Tibial nerve (tissue), 4 donors: ENCODE data around the gene TRIM3. TPM values are rescaled to one million over a fixed set of nuclear protein-coding genes. Genes with fewer than 3 reads are reported as not detected.

ENCODE experiments used
- DNase-seq, 2 donors: peaks; one replicate each; pipeline ENCODE4 v3.0.0-alpha.2; 2019; ENCODE audit warnings: low spot score in 2 of 2
- H3K27ac ChIP-seq, 4 donors: fragments of 200-600 bp; sonication (generic) in 3 of 4; one replicate each; pipeline ENCODE4 v1.5.1; 2017 to 2019; ENCODE audit warnings: mild to moderate bottlenecking in 1 of 4
- H3K27me3 ChIP-seq, 2 donors: fragments of 200-600 bp; sonication (generic) in 1 of 2; one replicate each; pipeline versions ENCODE4 v1.5.1 to v1.6.0; 2017 to 2019
- H3K36me3 ChIP-seq, 3 donors: fragments of 200-600 bp; sonication (generic); one replicate each; pipeline ENCODE4 v1.5.1; 2018 to 2019
- H3K4me1 ChIP-seq, 4 donors: fragments of 200-600 bp; sonication (generic) in 3 of 4; one replicate each; pipeline ENCODE4 v1.5.1; 2017 to 2019
- H3K4me3 ChIP-seq, 4 donors: fragments of 200-600 bp; sonication (generic) in 3 of 4; one replicate each; pipeline ENCODE4 v1.5.1; 2017 to 2019; ENCODE audit warnings: mild to moderate bottlenecking in 1 of 4, moderate library complexity in 1 of 4
- H3K9me3 ChIP-seq, 4 donors: fragments of 200-600 bp; sonication (generic) in 3 of 4; one replicate each; pipeline ENCODE4 v1.5.1; 2017 to 2019
- CTCF ChIP-seq, 5 experiments: fragments of 200-600 bp in 3 of 5; fragments of 450-650 bp in 2 of 5; sonication (generic) in 3 of 5; IDR thresholded peaks; one replicate each; pipeline ENCODE4 v1.5.1; 2016 to 2019; ENCODE audit warnings: antibody characterized with exemption in 5 of 5, mild to moderate bottlenecking in 3 of 5, moderate library complexity in 2 of 5
- EP300 ChIP-seq, 2 donors: sonication (generic); formaldehyde crosslinking; IDR thresholded peaks; one replicate each; pipeline ENCODE4 v1.6.1; 2017; ENCODE audit warnings: antibody characterized with exemption in 2 of 2, mild to moderate bottlenecking in 1 of 2
- POLR2A ChIP-seq, 2 donors: fragments of 450-650 bp; IDR thresholded peaks; one replicate each; pipeline ENCODE4 v1.6.1; 2017; ENCODE audit warnings: antibody characterized with exemption in 2 of 2, mild to moderate bottlenecking in 2 of 2, moderate library complexity in 2 of 2
- WGBS, 2 donors: methylation state at CpG; one replicate each; pipeline ENCODE4 v1.1.5; 2018; 5-methylcytosine and 5-hydroxymethylcytosine counted together
- total RNA-seq, 4 donors: library from RNA; depleted of rRNA; stranded (reverse); fragments of >200 nt; gene quantifications; one replicate each; pipeline ENCODE4 v1.1.0, GENCODE V29; 2016

TRIM3 gene
- total RNA-seq, 4 donors from 2014 or later: 25.6 to 47.7 (median 31.8) TPM

- Histone ChIP-seq H3K4me3 (peak within 1 kb of the TSS in 2 of 4 donors; percentile 6 to 34), H3K36me3 (peaks cover 0 to 28% (median 0%) of the 10 kb centered on the region in 3 donors), H3K27me3 (no peaks in the 10 kb centered on the region), H3K9me3 (no peaks in the 10 kb centered on the region), H3K27ac (no peak within 1 kb of the TSS), H3K4me1 (peaks cover 0 to 18% (median 0%) of the 10 kb centered on the region in 4 donors)
- DNase-seq: no peak
- TF ChIP-seq EP300 (IDR thresholded peaks at IDR 0.05): no peak
- no peak for TF ChIP-seq CTCF (IDR thresholded peaks at IDR 0.05)
- no peak for TF ChIP-seq POLR2A (IDR thresholded peaks at IDR 0.05)
- 47 to 49% methylated on average over 33 of the region's 33 CpGs for WGBS, 2 donors
Observed at GRCh38 chr11:6497069-6497839, 23.5 kb upstream of the TRIM3 start, which contains the start of gene DNHD1. Gene DNHD1 (plus strand): TSS chr11:6497280. CDS start chr11:6498216, 936 bp downstream.

DNA sequence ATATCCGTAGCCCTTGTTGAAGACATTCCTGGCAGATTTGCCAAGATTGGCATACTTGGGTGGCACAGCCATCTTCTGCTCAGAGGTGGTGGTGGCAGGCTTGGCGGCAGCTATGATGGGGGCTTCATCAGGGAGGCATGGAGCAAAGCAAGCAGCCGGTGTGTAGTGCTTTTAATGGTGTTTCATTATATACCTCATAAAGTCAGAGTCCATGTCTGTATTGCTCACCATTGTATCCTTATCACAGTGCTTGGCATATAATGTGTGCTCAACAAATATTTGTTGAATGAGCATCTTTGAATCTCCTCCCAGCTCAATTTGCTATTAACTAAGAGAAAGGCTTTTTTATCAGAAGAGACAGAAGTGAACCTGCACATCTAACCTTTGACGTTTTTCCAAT is 15.6 kb upstream of the TRIM3 start:
- no peaks in the 10 kb centered on the region for H3K9me3 ChIP-seq
- DNase-seq: no peak
- WGBS, 2 donors: 83 to 84% methylated on average over 4 of the region's 4 CpGs
- no peak overlapping the region for H3K4me3 ChIP-seq
- TF ChIP-seq EP300 (IDR thresholded peaks at IDR 0.05) (no peak), CTCF (IDR thresholded peaks at IDR 0.05) (no peak), POLR2A (IDR thresholded peaks at IDR 0.05) (no peak)
- peaks cover 0 to 71% (median 0%) of the 10 kb centered on the region in 3 donors for H3K36me3 ChIP-seq
- no peak overlapping the region for H3K27ac ChIP-seq
- no peaks in the 10 kb centered on the region for H3K27me3 ChIP-seq
- no peaks in the 10 kb centered on the region for H3K4me1 ChIP-seq

GRCh38 chr11:6488821-6489220 is 15.1 kb upstream of the TRIM3 start:
- no peak for DNase-seq
- Histone ChIP-seq H3K9me3 (no peaks in the 10 kb centered on the region), H3K4me1 (peaks cover 0 to under 1% (median 0%) of the 10 kb centered on the region in 4 donors), H3K36me3 (peaks cover 0 to 76% (median 0%) of the 10 kb centered on the region in 3 donors), H3K4me3 (no peak overlapping the region), H3K27me3 (no peaks in the 10 kb centered on the region), H3K27ac (no peak overlapping the region)
- WGBS, 2 donors: 92 to 93% methylated on average over 3 of the region's 3 CpGs
- TF ChIP-seq EP300 (IDR thresholded peaks at IDR 0.05) (no peak), CTCF (IDR thresholded peaks at IDR 0.05) (no peak), POLR2A (IDR thresholded peaks at IDR 0.05) (no peak)

DNA sequence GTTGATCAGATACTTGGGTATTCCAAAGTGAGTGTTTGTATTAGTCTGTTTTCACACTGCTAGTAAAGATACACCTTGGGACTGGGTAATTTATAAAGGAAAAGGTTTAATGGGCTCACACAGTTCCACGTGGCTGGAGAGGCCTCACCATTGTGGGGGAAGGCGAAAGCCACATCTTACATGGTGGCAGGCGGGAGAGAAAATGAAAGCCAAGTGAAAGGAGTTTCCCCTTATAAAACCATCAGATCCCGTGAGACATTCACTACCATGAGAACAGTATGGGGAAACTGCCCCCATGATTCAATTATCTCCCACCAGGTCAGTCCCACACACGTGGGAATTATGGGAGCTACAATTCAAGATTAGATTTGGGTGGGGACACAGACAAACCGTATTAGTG is 14.6 kb upstream of the TRIM3 start:
- H3K4me1 ChIP-seq: peaks cover 0 to 6% (median 0%) of the 10 kb centered on the region in 4 donors
- DNase-seq: no peak
- WGBS, 2 donors: 85 to 86% methylated on average over 6 of the region's 6 CpGs
- no peak overlapping the region for H3K4me3 ChIP-seq
- TF ChIP-seq POLR2A (IDR thresholded peaks at IDR 0.05): no peak
- TF ChIP-seq CTCF (IDR thresholded peaks at IDR 0.05): no peak
- TF ChIP-seq EP300 (IDR thresholded peaks at IDR 0.05): no peak
- no peak overlapping the region for H3K27ac ChIP-seq
- H3K36me3 ChIP-seq: peaks cover 0 to 81% (median 0%) of the 10 kb centered on the region in 3 donors
- no peaks in the 10 kb centered on the region for H3K27me3 ChIP-seq
- no peaks in the 10 kb centered on the region for H3K9me3 ChIP-seq

GRCh38 chr11:6486938-6487337 is 13.2 kb upstream of the TRIM3 start:
- Histone ChIP-seq H3K9me3 (no peaks in the 10 kb centered on the region), H3K27ac (no peak overlapping the region), H3K4me1 (peaks cover 0 to 20% (median 11%) of the 10 kb centered on the region in 4 donors), H3K27me3 (no peaks in the 10 kb centered on the region), H3K4me3 (no peak overlapping the region), H3K36me3 (peaks cover 0 to 81% (median 0%) of the 10 kb centered on the region in 3 donors)
- WGBS, 2 donors: 88 to 96% methylated on average over 1 of the region's 1 CpG
- TF ChIP-seq EP300 (IDR thresholded peaks at IDR 0.05) (no peak), POLR2A (IDR thresholded peaks at IDR 0.05) (no peak), CTCF (IDR thresholded peaks at IDR 0.05) (no peak)
- DNase-seq: no peak
